Neural cell (in vitro differentiated cells): Measurements from ENCODE around the gene NPTN. TPM values are rescaled to one million over a fixed set of nuclear protein-coding genes. Genes with fewer than 3 reads are reported as not detected.

Experiments used
- H2AFZ ChIP-seq: fragments of 200-600, 300-800 bp; sonication (generic), shearing (Covaris generic); 2 replicates; pipeline ENCODE4 v1.6.0; 2014; ENCODE audit warnings: low read depth, mild to moderate bottlenecking, antibody characterized with exemption, low read length, moderate library complexity
- H3F3A ChIP-seq: fragments of 200-600 bp; shearing (Covaris generic); 2 replicates; pipeline ENCODE4 v1.6.1; 2016; ENCODE audit warnings: mild to moderate bottlenecking, moderate library complexity, mixed read lengths, antibody characterized with exemption, low read length; ENCODE audit not compliant: insufficient read depth, poor library complexity, severe bottlenecking
- H3K27ac ChIP-seq: fragments of 200-600, 300-800 bp; sonication (generic), shearing (Covaris generic); 2 replicates; pipeline ENCODE4 v1.5.1; 2014; ENCODE audit warnings: mild to moderate bottlenecking, low read length, moderate library complexity
- H3K27me3 ChIP-seq: fragments of 300-800, 200-600 bp; sonication (generic), shearing (Covaris generic); 2 replicates; pipeline ENCODE4 v1.6.0; 2014; ENCODE audit warnings: mild to moderate bottlenecking, low read depth, low read length, moderate library complexity; ENCODE audit not compliant: insufficient read depth
- H3K36me3 ChIP-seq: fragments of 300-800, 200-600 bp; sonication (generic), shearing (Covaris generic); 2 replicates; pipeline ENCODE4 v1.5.1; 2014; ENCODE audit warnings: mild to moderate bottlenecking, antibody characterized with exemption, low read length, moderate library complexity; ENCODE audit not compliant: insufficient read depth
- H3K4me2 ChIP-seq: fragments of 300-800, 200-600 bp; sonication (generic), shearing (Covaris generic); 2 replicates; pipeline ENCODE4 v1.6.0; 2014; ENCODE audit warnings: mild to moderate bottlenecking, low read length
- H3K4me3 ChIP-seq: fragments of 300-800, 200-600 bp; sonication (generic), shearing (Covaris generic); 2 replicates; pipeline ENCODE4 v1.5.1; 2014; ENCODE audit warnings: mild to moderate bottlenecking, low read length, moderate library complexity
- H3K79me2 ChIP-seq: fragments of 200-600 bp; shearing (Covaris generic); replicated peaks from 2 replicates; pipeline ENCODE4 v1.6.0; 2014; ENCODE audit warnings: mild to moderate bottlenecking, low read length, moderate library complexity; ENCODE audit not compliant: insufficient read depth
- H3K9ac ChIP-seq: fragments of 300-800, 200-600 bp; sonication (generic), shearing (Covaris generic); 2 replicates; pipeline ENCODE4 v1.6.1; 2016; ENCODE audit warnings: mild to moderate bottlenecking, low read length, mixed read lengths
- H3K9me2 ChIP-seq: fragments of 200-600 bp; shearing (Covaris generic); 2 replicates; pipeline ENCODE4 v1.6.1; 2016; ENCODE audit warnings: mild to moderate bottlenecking, low read length, mixed read lengths; ENCODE audit not compliant: insufficient read depth
- H3K9me3 ChIP-seq: fragments of 200-600, 300-800 bp; sonication (generic), shearing (Covaris generic); 2 replicates; pipeline ENCODE4 v1.6.1; 2016; ENCODE audit warnings: mild to moderate bottlenecking, mixed run types, low read length, moderate library complexity, mixed read lengths
- H4K20me1 ChIP-seq: fragments of 200-600 bp; shearing (Covaris generic); 2 replicates; pipeline ENCODE4 v1.6.1; 2016; ENCODE audit warnings: mild to moderate bottlenecking, mixed run types; ENCODE audit not compliant: insufficient read depth
- CTCF ChIP-seq: fragments of 450-650 bp; IDR thresholded peaks from 2 replicates; pipeline ENCODE4 v1.5.1; 2014; ENCODE audit warnings: antibody characterized with exemption, mild to moderate bottlenecking, moderate library complexity; ENCODE audit not compliant: poor library complexity, severe bottlenecking
- EP300 ChIP-seq: fragments of 450-650 bp; conservative IDR thresholded peaks from 2 replicates; pipeline ENCODE4 v1.6.1; 2014; ENCODE audit warnings: antibody characterized with exemption, mild to moderate bottlenecking, moderate library complexity; ENCODE audit not compliant: poor library complexity, severe bottlenecking
- EZH2 ChIP-seq: fragments of 200-600, 300-800 bp; shearing (Covaris generic), sonication (generic); IDR thresholded peaks from 2 replicates; pipeline ENCODE4 v1.6.1; 2014; ENCODE audit warnings: antibody characterized with exemption, low read length, borderline replicate concordance, mild to moderate bottlenecking; ENCODE audit not compliant: insufficient read depth, poor library complexity, severe bottlenecking
- MXI1 ChIP-seq: fragments of 450-650 bp; conservative IDR thresholded peaks from 2 replicates; pipeline ENCODE4 v1.6.1; 2014; ENCODE audit warnings: antibody characterized with exemption, mild to moderate bottlenecking; ENCODE audit not compliant: poor library complexity, severe bottlenecking
- RAD21 ChIP-seq: fragments of 450-650 bp; conservative IDR thresholded peaks from 2 replicates; pipeline ENCODE4 v1.6.1; 2014; ENCODE audit warnings: antibody characterized with exemption, mild to moderate bottlenecking, moderate library complexity
- REST ChIP-seq: IDR thresholded peaks from 2 replicates; pipeline ENCODE4 v1.6.1; 2012; ENCODE audit warnings: borderline replicate concordance
- SMC3 ChIP-seq: fragments of 450-650 bp; conservative IDR thresholded peaks from 2 replicates; pipeline ENCODE4 v1.6.1; 2014; ENCODE audit warnings: antibody characterized with exemption, mild to moderate bottlenecking, moderate library complexity; ENCODE audit not compliant: poor library complexity
- TAF1 ChIP-seq: IDR thresholded peaks from 2 replicates; pipeline ENCODE4 v1.6.1; 2012; ENCODE audit warnings: low read depth
- polyA plus RNA-seq: library from polyadenylated mRNA; depleted of rRNA; stranded (reverse); fragments of >200 nt; gene quantifications from 2 replicates; pipeline ENCODE4 v1.2.3, GENCODE V29; 2014

Gene NPTN
- polyA plus RNA-seq, 1 donor from 2014 or later = 237 TPM

GRCh38 chr15:73540161-73540560, 93.0 kb downstream of the NPTN start:
- Histone ChIP-seq H3K9me3 (no peaks in the 10 kb centered on the region), H3K36me3 (no peaks in the 10 kb centered on the region), H3K9me2 (no peaks in the 10 kb centered on the region), H2AFZ (no peak overlapping the region), H3K27ac (no peak overlapping the region), H3K4me3 (no peak overlapping the region), H3F3A (no peaks in the 10 kb centered on the region), H3K27me3 (no peaks in the 10 kb centered on the region), H4K20me1 (no peaks in the 10 kb centered on the region), H3K4me2 (no peak overlapping the region), H3K79me2 (no peaks in the 10 kb centered on the region), H3K9ac (no peak overlapping the region)
- no peak for TF ChIP-seq EZH2
- no peak for TF ChIP-seq SMC3
- no peak for TF ChIP-seq EP300
- no peak for TF ChIP-seq CTCF
- TF ChIP-seq REST = no peak
- no peak for TF ChIP-seq TAF1
- TF ChIP-seq MXI1 = no peak

- Histone ChIP-seq H3K4me2 (no peak overlapping the region), H3K36me3 (no peaks in the 10 kb centered on the region), H3K4me3 (no peak overlapping the region), H4K20me1 (no peaks in the 10 kb centered on the region), H3K79me2 (no peaks in the 10 kb centered on the region), H3K27ac (no peak overlapping the region), H3K27me3 (no peaks in the 10 kb centered on the region), H3K9me3 (no peaks in the 10 kb centered on the region), H3K9ac (no peak overlapping the region), H3K9me2 (no peaks in the 10 kb centered on the region), H3F3A (no peaks in the 10 kb centered on the region), H2AFZ (no peak overlapping the region)
- TF ChIP-seq RAD21 = no peak
Measured at GRCh38 chr15:73539212-73540128, 93.7 kb downstream of the NPTN start.
